Measurements from ENCODE around the gene ACAN.

DNA sequence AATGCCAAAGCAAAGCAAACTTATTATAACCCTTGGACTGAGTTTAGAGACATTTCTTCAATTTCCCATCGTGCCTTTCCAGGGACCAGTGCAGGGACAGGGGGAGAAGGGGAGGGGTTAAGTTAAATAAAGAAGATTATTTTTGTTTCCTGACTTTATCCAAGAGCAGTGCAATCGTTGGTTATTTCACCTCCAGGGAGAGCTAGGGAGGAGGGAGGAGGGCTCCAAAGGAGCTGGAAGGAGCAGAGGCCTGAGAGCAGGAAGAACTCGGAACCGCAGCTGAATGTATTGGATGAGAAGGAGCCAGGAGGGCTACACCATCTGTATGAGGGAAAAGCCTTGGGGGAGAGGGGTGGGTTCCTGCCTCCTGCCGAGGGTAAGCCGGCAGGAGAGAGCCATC, 71.4 kb downstream of the ACAN start:
- no peak for TF ChIP-seq POLR2A (IDR thresholded peaks at IDR 0.05)
- TF ChIP-seq, protein P1, sequence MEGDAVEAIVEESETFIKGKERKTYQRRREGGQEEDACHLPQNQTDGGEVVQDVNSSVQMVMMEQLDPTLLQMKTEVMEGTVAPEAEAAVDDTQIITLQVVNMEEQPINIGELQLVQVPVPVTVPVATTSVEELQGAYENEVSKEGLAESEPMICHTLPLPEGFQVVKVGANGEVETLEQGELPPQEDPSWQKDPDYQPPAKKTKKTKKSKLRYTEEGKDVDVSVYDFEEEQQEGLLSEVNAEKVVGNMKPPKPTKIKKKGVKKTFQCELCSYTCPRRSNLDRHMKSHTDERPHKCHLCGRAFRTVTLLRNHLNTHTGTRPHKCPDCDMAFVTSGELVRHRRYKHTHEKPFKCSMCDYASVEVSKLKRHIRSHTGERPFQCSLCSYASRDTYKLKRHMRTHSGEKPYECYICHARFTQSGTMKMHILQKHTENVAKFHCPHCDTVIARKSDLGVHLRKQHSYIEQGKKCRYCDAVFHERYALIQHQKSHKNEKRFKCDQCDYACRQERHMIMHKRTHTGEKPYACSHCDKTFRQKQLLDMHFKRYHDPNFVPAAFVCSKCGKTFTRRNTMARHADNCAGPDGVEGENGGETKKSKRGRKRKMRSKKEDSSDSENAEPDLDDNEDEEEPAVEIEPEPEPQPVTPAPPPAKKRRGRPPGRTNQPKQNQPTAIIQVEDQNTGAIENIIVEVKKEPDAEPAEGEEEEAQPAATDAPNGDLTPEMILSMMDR (IDR thresholded peaks at IDR 0.05) = no peak

Data from uterus (tissue), 2 donors.